Breast epithelium (tissue), 3 donors: ENCODE results near the gene GALNT16.

Experiments used
- CTCF ChIP-seq, 3 donors: fragments of 450-650 bp; IDR thresholded peaks; one replicate each; pipeline ENCODE4 v1.5.1; 2016 to 2017; ENCODE audit warnings: antibody characterized with exemption in 3 of 3, mild to moderate bottlenecking in 3 of 3, moderate library complexity in 3 of 3
- POLR2A ChIP-seq: fragments of 450-650 bp; IDR thresholded peaks from one replicate; pipeline ENCODE4 v1.6.1; 2016; ENCODE audit warnings: antibody characterized with exemption, mild to moderate bottlenecking, moderate library complexity

- TF ChIP-seq CTCF (IDR thresholded peaks at IDR 0.05) (no peak), POLR2A (no peak)
These were observed 100.6 kb downstream of the GALNT16 start for GRCh38 chr14:69360438-69361108.
